Naive thymus-derived CD4-positive, alpha-beta T cell (primary cell): ENCODE results near the gene GRAMD1A. TPM values are rescaled to one million over a fixed set of nuclear protein-coding genes. Genes with fewer than 3 reads are reported as not detected.

Source experiments
- ATAC-seq: fragments of 150-1000 bp; cut with Tn5 transposase; 2 replicates; pipeline ENCODE4 v1.10.0; 2021; ENCODE audit warnings: mild to moderate bottlenecking, moderate library complexity
- CTCF ChIA-PET: fragments of 350-600 bp; sonication (Branson Sonifier 250); formaldehyde crosslinking; loops from one replicate; lab custom pipeline; 2021; ENCODE audit warnings: antibody characterized with exemption; lab: Charles Lee
- POLR2A ChIA-PET: fragments of 350-600 bp; sonication (Branson Sonifier 250); formaldehyde crosslinking; loops from one replicate; lab custom pipeline; 2021; ENCODE audit warnings: antibody characterized with exemption, inconsistent platforms; lab: Charles Lee
- DNase-seq, 9 donors: peaks; one replicate each; pipeline versions ENCODE4 v3.0.0 to v3.0.0-alpha.2; 2020 to 2022; ENCODE audit warnings: mixed read lengths in 1 of 9
- H3K27ac ChIP-seq: one replicate; pipeline ENCODE4 v1.7.0; 2013; ENCODE audit warnings: mild to moderate bottlenecking, low read depth, low read length, moderate library complexity
- H3K27me3 ChIP-seq, 2 donors: one replicate each; pipeline ENCODE4 v1.7.0; 2013; ENCODE audit warnings: low read length in 2 of 2, mild to moderate bottlenecking in 2 of 2, moderate library complexity in 2 of 2; ENCODE audit not compliant: control insufficient read depth in 2 of 2, insufficient read depth in 2 of 2
- H3K36me3 ChIP-seq, 3 experiments: 1 replicate in 2 of 3; 2 replicates in 1 of 3; pipeline ENCODE4 v1.7.0; 2013; ENCODE audit warnings: low read length in 3 of 3, mild to moderate bottlenecking in 3 of 3, moderate library complexity in 1 of 3; ENCODE audit not compliant: insufficient read depth in 3 of 3, control insufficient read depth in 2 of 3
- H3K4me1 ChIP-seq, 2 donors: one replicate each; pipeline ENCODE4 v1.7.0; 2013; ENCODE audit warnings: low read length in 2 of 2, mild to moderate bottlenecking in 2 of 2, moderate library complexity in 1 of 2; ENCODE audit not compliant: control insufficient read depth in 2 of 2, insufficient read depth in 2 of 2
- H3K4me3 ChIP-seq: 2 replicates; pipeline ENCODE4 v1.7.0; 2013; ENCODE audit warnings: mild to moderate bottlenecking, low read length
- H3K9me3 ChIP-seq, 3 experiments: 1 replicate in 2 of 3; 2 replicates in 1 of 3; pipeline ENCODE4 v1.7.0; 2013; ENCODE audit warnings: low read length in 3 of 3; ENCODE audit not compliant: control insufficient read depth in 2 of 3
- H3K27ac Mint-ChIP-seq, 9 donors: one replicate each; pipeline ENCODE4 v1.8.0; 2020 to 2022; ENCODE audit warnings: mixed read lengths in 9 of 9, mild to moderate bottlenecking in 8 of 9, moderate library complexity in 5 of 9, inconsistent platforms in 2 of 9
- H3K27me3 Mint-ChIP-seq, 5 donors: one replicate each; pipeline ENCODE4 v1.8.0; 2021 to 2022; ENCODE audit warnings: mixed read lengths in 5 of 5, mild to moderate bottlenecking in 1 of 5
- H3K36me3 Mint-ChIP-seq, 5 donors: one replicate each; pipeline ENCODE4 v1.8.0; 2020 to 2022; ENCODE audit warnings: mixed read lengths in 5 of 5, mild to moderate bottlenecking in 3 of 5, inconsistent platforms in 1 of 5
- H3K4me1 Mint-ChIP-seq, 7 donors: one replicate each; pipeline ENCODE4 v1.8.0; 2020 to 2022; ENCODE audit warnings: mixed read lengths in 7 of 7, mild to moderate bottlenecking in 3 of 7, inconsistent platforms in 1 of 7
- H3K4me3 Mint-ChIP-seq, 10 donors: one replicate each; pipeline ENCODE4 v1.8.0; 2020 to 2022; ENCODE audit warnings: mild to moderate bottlenecking in 10 of 10, mixed read lengths in 10 of 10, moderate library complexity in 6 of 10, inconsistent platforms in 2 of 10
- H3K9me3 Mint-ChIP-seq, 11 donors: one replicate each; pipeline ENCODE4 v1.8.0; 2020 to 2022; ENCODE audit warnings: mixed read lengths in 11 of 11, mild to moderate bottlenecking in 4 of 11, inconsistent platforms in 1 of 11, moderate library complexity in 1 of 11
- intact Hi-C, 2 donors: fragments of 100-400 bp; cut with micrococcal nuclease; formaldehyde crosslinking; loops; one replicate each; pipeline ENCODE4 v1.15.1; 2023
- polyA plus RNA-seq, 2 donors: library from polyadenylated mRNA; unstranded; fragments of 300-500 nt; fragmentation: Illumina TruSeq; gene quantifications; one replicate each; pipeline ENCODE4 v1.2.3, GENCODE V29; 2021
- total RNA-seq, 6 experiments: library from RNA in 5 of 6; stranded (reverse) in 5 of 6; gene quantifications; 1 replicate in 5 of 6; 2 replicates in 1 of 6; pipeline ENCODE4 v1.2.3 and lab custom pipeline; 2021 to 2026

GRAMD1A gene
- total and polyA plus RNA-seq, 7 experiments from 2014 or later = 33.6 to 286 (median 167) TPM

DNA sequence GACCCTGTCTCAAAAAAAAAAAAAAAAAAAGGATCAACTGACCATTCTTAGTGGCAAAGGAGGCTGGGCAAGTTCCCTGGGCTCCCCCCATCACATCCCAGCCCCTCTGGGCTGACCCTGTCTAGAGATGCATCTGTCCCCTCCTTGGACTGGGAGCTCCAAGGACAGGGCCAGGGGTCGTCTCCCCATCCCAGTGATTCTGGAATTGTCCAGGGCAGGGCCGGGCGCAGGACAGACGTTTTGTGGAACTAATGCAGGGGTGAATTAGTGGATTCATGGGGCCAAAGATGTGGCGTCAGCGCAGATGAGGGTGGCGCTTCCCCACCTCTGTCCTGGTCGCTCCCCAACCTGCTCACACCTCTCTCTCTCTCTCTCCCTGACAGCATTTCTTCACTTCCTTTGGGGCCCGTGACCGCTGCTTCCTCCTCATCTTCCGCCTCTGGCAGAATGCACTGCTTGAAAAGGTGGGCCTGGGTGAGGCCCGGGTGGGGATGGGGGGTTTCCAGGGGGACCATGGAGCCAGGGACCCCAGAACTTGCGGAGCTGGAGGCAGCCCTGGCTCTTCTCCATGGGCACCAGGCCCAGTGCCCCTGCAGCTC, 11.1 kb downstream of the GRAMD1A start:
- Histone ChIP-seq H3K4me1 (peaks cover 57 to 58% of the 10 kb centered on the region in 2 donors), H3K4me3 (peak overlapping the region; percentile 8), H3K9me3 (no peaks in the 10 kb centered on the region), H3K27ac (peak overlapping the region; percentile 75), H3K27me3 (no peaks in the 10 kb centered on the region), H3K36me3 (peaks cover 0 to 58% (median 17%) of the 10 kb centered on the region in 3 experiments)
- H3K9me3 Mint-ChIP-seq = peaks cover 0 to 1% (median 0%) of the 10 kb centered on the region in 11 donors
- no peak for DNase-seq
- ATAC-seq = no peak
- H3K27me3 Mint-ChIP-seq = no peaks in the 10 kb centered on the region
- peaks cover 4 to 50% (median 27%) of the 10 kb centered on the region in 5 donors for H3K36me3 Mint-ChIP-seq
- H3K27ac Mint-ChIP-seq = peak overlapping the region; percentile 13 to 99 (median 88)
- ChIA-PET POLR2A (interaction anchor here (0.7 to 11.9 kb wide), 5 partner anchors 12 to 634 kb away, joined by 3 to 237 read pairs (median 4); partner anchors contain the start of gene GRAMD1A), CTCF (interaction anchor here (0.6 to 8.6 kb wide), 7 partner anchors 8 to 172 kb away, joined by 3 to 138 read pairs (median 6); partner anchors contain the start of gene GRAMD1A)
- peaks cover 47 to 82% (median 69%) of the 10 kb centered on the region in 7 donors for H3K4me1 Mint-ChIP-seq
- peak overlapping the region in 9 of 10 donors; percentile 42 to 94 (median 69) for H3K4me3 Mint-ChIP-seq
- intact Hi-C loops = loop anchor here in 1 of 2 donors (5.0 kb wide), 2 partner anchors 239 to 279 kb away; partner anchors contain the start of genes ZNF181 and ZNF599

GRCh38 chr19:35011737-35012682, 11.9 kb downstream of the GRAMD1A start:
- DNase-seq (no peak), ATAC-seq (peak; percentile 2)
- H3K27me3 ChIP-seq = no peaks in the 10 kb centered on the region
- H3K4me3 Mint-ChIP-seq = peak overlapping the region; percentile 19 to 94 (median 86)
- ChIA-PET POLR2A (interaction anchor here (0.6 to 11.9 kb wide), 7 partner anchors 13 to 240 kb away, joined by 3 to 237 read pairs (median 3); partner anchors contain the start of genes GRAMD1A and ZNF599), CTCF (interaction anchor here (0.6 to 8.6 kb wide), 11 partner anchors 9 to 173 kb away, joined by 3 to 138 read pairs (median 5); partner anchors contain the start of gene GRAMD1A)
- peak overlapping the region; percentile 8 for H3K4me3 ChIP-seq
- peaks cover 57 to 59% of the 10 kb centered on the region in 2 donors for H3K4me1 ChIP-seq
- H3K27ac ChIP-seq = peak overlapping the region; percentile 75
- H3K9me3 ChIP-seq = no peaks in the 10 kb centered on the region
- intact Hi-C loops = loop anchor here in 1 of 2 donors (2.0 to 5.0 kb wide), 4 partner anchors 79 to 280 kb away; partner anchors contain the start of genes ZNF181 and ZNF599
- H3K36me3 Mint-ChIP-seq = peaks cover 4 to 45% (median 21%) of the 10 kb centered on the region in 5 donors
- peaks cover 40 to 77% (median 62%) of the 10 kb centered on the region in 7 donors for H3K4me1 Mint-ChIP-seq
- H3K9me3 Mint-ChIP-seq = no peaks in the 10 kb centered on the region
- peak overlapping the region; percentile 13 to 99 (median 96) for H3K27ac Mint-ChIP-seq
- no peaks in the 10 kb centered on the region for H3K27me3 Mint-ChIP-seq
- H3K36me3 ChIP-seq = peaks cover 2 to 56% (median 19%) of the 10 kb centered on the region in 3 experiments

DNA sequence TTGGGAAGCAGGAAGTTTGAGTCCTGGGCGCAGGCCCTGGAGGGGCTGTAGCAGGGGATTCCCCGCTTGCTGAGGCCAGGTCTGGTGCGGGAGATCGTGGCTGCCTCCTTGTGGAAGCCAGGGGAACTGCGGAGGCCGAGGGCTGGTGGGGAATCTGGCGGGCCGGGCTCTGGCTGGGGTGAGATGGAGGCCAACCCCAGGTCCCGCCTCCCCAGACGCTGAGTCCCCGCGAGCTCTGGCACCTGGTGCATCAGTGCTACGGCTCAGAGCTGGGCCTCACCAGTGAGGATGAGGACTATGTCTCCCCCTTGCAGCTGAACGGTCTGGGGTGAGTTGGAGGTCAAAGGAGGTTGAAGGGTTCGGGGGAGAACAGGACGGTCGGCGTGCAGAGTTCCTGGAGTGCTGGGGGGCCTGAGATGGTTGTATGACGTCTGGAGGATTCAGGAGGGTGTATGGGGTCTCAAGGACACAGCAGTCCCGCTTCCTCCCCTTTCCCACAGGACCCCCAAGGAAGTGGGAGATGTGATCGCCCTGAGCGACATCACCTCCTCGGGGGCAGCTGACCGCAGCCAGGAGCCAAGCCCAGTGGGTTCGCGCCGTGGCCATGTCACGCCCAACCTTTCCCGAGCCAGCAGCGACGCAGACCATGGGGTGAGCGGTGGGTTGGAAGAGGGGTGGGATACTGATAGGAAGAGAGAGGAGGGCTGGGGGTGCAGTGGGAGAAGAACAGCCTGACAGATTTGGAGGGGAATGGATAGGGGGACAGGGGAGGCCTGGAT, 13.1 kb downstream of the GRAMD1A start:
- Histone ChIP-seq H3K9me3 (no peaks in the 10 kb centered on the region), H3K4me1 (peaks cover 57 to 59% of the 10 kb centered on the region in 2 donors), H3K27ac (peak overlapping the region; percentile 75), H3K4me3 (peak overlapping the region; percentile 48), H3K27me3 (no peaks in the 10 kb centered on the region), H3K36me3 (peaks cover 8 to 68% (median 27%) of the 10 kb centered on the region in 3 experiments)
- intact Hi-C loops = loop anchor here (1.0 to 5.0 kb wide), 8 partner anchors 10 to 281 kb away; partner anchors contain the start of genes ZNF181 (in 1 of the 2) and ZNF599 (in 1 of the 2)
- Mint-ChIP-seq H3K27me3 (no peaks in the 10 kb centered on the region), H3K4me1 (peaks cover 41 to 83% (median 67%) of the 10 kb centered on the region in 7 donors), H3K27ac (peak overlapping the region; percentile 76 to 99 (median 96)), H3K36me3 (peaks cover 4 to 56% (median 28%) of the 10 kb centered on the region in 5 donors), H3K4me3 (peak overlapping the region; percentile 76 to 94 (median 86)), H3K9me3 (peaks cover 0 to 2% (median 0%) of the 10 kb centered on the region in 11 donors)
- ChIA-PET CTCF (interaction anchor here (0.5 to 8.6 kb wide), 18 partner anchors 10 to 174 kb away, joined by 3 to 138 read pairs (median 4); partner anchors contain the start of gene GRAMD1A), POLR2A (interaction anchor here (0.8 to 11.9 kb wide), 11 partner anchors 14 to 241 kb away, joined by 3 to 237 read pairs (median 6); partner anchors contain the start of genes FXYD5, GRAMD1A, ZNF30 and ZNF599)
- peak; percentile 83 for ATAC-seq
- DNase-seq = peak; percentile 73 to 87 (median 79)

DNA sequence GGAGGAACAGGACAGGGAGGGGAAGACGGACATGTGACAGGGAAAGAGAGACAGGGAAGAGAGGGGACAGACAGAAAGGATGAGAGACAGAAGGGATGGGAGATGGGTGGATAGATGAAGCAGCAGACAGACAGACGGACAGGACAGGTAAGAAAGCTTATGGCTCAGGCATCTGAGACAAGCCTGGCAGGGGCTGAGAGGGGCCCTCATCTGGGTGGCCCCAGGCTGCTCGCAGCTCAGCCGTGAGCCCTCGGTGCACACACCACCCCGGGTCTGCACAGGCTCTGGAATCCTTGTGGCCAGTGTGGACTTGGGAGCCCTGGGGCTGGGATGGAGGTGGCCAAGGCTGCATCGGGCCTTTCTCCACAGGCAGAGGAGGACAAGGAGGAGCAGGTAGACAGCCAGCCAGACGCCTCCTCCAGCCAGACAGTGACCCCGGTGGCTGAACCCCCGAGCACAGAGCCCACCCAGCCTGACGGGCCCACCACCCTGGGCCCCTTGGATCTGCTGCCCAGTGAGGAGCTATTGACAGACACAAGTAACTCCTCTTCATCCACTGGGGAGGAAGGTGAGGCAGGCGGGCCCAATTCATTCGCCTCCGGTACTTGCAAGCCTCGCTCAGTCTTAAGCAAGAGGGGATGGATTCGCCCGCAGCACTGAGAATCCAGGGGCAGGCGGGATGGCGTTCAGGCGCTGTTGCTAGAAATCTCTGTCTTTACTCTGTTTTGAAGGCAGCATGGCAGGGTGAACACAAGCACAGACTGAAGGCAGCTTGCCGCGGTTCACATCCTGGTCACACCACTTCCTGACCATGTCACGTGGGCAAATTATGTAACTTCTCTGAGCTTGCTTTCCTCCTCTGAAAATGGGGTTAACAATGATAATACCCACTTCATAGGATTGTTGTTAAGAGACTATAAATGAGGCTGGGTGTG, 14.0 kb downstream of the GRAMD1A start:
- Histone ChIP-seq H3K4me3 (peak overlapping the region; percentile 48), H3K36me3 (peaks cover 8 to 71% (median 35%) of the 10 kb centered on the region in 3 experiments), H3K27ac (peak overlapping the region; percentile 75), H3K9me3 (no peaks in the 10 kb centered on the region), H3K27me3 (no peaks in the 10 kb centered on the region), H3K4me1 (peaks cover 57 to 59% of the 10 kb centered on the region in 2 donors)
- no peaks in the 10 kb centered on the region for H3K27me3 Mint-ChIP-seq
- peaks cover 4 to 55% (median 28%) of the 10 kb centered on the region in 5 donors for H3K36me3 Mint-ChIP-seq
- peak; percentile 81 for ATAC-seq
- ChIA-PET CTCF (interaction anchor here (0.7 to 8.6 kb wide), 15 partner anchors 11 to 242 kb away, joined by 3 to 138 read pairs (median 4); partner anchors contain the start of gene GRAMD1A), POLR2A (interaction anchor here (0.6 to 11.9 kb wide), 23 partner anchors 8 to 439 kb away, joined by 3 to 237 read pairs (median 4); partner anchors contain the start of genes FXYD5, GRAMD1A, SCN1B and ZNF30)
- H3K9me3 Mint-ChIP-seq = peaks cover 0 to 2% (median 0%) of the 10 kb centered on the region in 11 donors
- peak overlapping the region; percentile 76 to 94 (median 86) for H3K4me3 Mint-ChIP-seq
- peak overlapping the region; percentile 83 to 99 (median 96) for H3K27ac Mint-ChIP-seq
- DNase-seq = peak in 8 of 9 donors; percentile 39 to 91 (median 87)
- peaks cover 44 to 78% (median 67%) of the 10 kb centered on the region in 7 donors for H3K4me1 Mint-ChIP-seq
- intact Hi-C loops = loop anchor here (1.0 to 5.0 kb wide), 12 partner anchors 11 to 375 kb away; partner anchors contain the start of genes SCN1B (in 1 of the 2), ZNF181 (in 1 of the 2) and ZNF599 (in 1 of the 2)
